ENCODE results near the gene RBBP8NL.

RBBP8NL gene

DNA sequence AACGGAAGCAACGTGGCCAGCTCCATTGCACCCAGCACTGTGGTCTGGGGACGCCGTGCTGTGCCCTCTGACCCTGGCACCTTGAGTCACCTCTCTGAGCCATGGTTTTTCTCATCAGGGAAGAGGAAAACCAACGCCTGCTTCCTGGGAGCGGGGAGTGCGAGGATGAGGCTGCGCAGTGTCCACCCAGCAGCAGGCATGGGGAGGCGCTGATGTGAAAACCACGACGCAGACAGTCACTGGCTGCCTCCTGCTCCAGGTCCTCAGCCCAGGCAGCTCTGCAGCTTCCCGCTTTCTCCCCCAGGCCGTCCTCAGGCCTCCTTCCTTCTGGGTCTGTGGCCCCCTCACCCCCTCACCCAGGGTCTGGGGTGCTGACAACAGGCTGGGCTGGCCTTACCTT lies 34.5 kb upstream of the RBBP8NL start:
- no peak for DNase-seq (ENCODE audit: low read depth in 2 of 2)

DNA sequence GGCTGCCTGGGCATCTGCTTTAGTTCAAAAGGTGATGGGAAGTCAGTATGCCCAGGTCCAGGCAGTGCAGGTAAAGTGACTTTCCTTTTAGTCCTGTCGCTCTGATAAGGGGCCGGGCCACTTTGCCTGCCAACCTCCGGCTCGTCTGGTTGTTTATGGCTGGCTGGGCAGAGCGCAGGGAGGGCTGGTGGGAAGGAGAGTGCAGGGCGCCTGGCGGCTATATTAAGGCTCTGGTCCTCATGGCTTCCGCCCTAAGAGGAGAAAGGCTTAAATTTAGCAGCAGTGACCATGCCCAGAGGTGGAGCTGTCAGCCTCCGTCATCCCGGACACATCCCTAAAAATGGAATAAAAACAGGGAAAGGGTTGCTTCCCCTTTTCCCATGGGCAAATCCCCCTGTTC lies 33.8 kb upstream of the RBBP8NL start:
- no peak for DNase-seq (ENCODE audit: low read depth in 2 of 2)

- DNase-seq (ENCODE audit: low read depth in 2 of 2): no peak
Measured at GRCh38 chr20:62460678-62461077, 33.3 kb upstream of the RBBP8NL start.

DNA sequence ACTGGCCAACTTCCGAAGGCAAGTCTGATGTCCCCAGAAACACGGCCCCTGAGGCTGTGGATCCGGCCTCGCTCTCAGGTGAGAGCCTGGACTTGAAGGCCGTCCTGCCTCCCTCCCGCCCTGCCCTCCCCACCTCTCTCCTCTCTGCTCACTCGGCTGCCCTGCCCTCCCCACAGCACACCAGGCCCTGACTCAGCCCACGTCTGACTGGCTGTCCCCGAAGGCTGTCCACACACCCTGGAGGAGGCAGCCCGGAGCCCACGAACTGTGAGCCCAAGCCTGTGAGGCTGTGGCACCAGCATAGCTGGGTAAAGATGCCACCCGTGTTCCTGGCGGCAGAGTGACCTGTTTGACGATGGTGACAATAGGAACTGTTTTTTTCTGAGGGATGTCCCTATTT lies 32.1 kb upstream of the RBBP8NL start:
- DNase-seq (ENCODE audit: low read depth in 2 of 2): no peak

DNA sequence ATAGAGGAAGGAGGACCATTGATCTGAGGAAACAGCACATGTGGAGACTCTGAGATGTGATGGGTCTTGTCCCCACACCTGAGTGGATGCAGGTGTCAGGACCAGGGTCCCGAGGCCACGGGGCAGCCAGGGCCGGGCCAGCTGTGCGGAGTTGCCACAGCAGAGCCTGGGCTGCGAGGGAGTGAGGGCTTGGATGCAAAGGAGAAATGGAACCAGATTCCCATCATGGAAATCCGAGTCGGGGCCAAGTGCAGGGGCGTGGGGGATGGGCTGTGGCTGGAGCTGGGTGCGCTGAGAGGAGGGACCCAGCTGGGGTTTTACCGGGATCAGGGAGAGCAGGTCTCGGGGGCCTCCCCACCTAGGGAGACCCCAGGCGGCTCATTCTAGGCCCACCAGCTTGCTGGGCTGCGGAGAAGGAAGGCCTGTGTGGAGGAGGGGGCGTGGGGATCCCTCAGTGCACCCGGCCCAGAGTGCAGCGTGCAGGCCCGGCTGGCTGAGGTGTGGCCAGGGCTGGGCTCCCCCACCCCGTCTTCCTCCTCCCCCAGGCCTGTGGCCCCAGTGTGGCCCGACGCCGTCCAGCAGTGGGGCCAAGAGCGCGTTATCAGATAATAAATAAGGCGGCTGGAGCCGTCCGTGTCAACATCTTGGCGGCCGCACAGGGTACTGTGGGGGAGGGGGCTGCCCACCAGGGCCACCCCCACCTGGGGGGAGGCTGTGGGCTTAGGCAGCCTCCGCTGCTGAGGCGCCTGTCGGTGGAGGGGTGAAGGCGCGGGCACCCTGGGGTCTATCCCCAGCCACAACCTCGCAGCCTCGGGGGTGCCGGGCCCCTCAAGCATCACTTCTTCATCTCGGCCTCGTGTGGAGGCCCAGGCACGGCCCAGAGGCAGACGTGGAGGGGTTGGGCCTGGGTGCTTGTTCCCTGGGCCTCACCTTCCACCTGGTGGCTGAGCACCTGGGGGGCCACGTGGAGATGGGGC lies 31.2 kb upstream of the RBBP8NL start:
- DNase-seq (ENCODE audit: low read depth in 2 of 2): no peak

- DNase-seq (ENCODE audit: low read depth in 2 of 2): no peak
Measured at GRCh38 chr20:62457831-62458230, 30.5 kb upstream of the RBBP8NL start.

- DNase-seq (ENCODE audit: low read depth in 2 of 2): no peak
Measured at GRCh38 chr20:62457098-62457497, 29.8 kb upstream of the RBBP8NL start.

DNA sequence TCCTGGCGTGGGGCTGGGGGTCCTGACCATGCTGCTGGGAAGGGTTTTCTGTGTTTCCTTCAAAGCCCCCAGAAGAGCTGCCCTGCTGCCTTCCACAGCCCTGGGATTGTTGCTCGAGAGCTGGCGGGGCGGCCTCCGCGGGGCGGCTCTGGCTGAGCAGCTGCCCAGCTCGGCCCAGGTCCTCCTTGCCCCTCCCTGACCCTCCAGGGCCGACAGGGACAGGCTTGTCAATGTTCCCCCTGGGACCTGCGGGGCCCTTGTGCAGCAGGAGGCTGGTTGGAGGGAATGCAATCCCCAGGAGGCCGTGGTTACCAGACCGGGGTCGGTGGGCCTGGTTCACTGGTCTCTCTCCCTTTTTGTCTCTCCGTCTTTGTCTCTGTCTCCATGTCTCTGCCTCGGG lies 28.6 kb upstream of the RBBP8NL start:
- no peak for DNase-seq (ENCODE audit: low read depth in 2 of 2)

GRCh38 chr20:62454904-62455636 lies 27.7 kb upstream of the RBBP8NL start:
- no peak for DNase-seq (ENCODE audit: low read depth in 2 of 2)

DNA sequence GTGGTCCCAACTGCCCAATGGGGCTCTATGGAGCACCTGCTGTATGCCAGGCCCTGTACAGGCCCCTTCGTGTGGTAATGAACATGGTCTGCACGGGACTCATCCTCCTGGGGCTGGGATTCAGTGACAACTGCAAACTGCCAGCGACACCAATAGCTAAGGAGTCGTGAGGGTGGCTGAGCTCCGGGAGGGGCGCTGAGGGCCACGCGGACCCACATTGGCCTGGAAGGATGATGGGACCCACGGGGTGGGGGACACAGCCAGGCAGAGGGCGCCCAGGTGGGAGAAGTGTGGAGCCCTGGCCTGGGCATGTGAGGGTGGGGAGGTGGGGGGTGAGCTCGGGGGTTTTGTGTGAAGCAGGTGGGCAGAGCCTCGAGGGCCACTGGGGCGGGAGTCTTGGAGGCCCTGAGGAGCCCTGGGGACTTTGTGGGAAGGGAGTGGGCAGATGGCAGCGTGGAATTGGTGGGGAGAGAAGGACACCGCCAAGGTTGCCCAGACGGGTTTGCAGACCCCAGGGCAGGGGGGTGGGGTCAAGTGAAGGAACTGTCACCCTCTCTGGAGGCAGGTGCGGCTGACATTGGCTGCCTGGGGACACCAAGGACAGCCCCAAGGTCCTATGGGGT lies 26.0 kb upstream of the RBBP8NL start:
- DNase-seq (ENCODE audit: low read depth in 2 of 2): no peak

DNA sequence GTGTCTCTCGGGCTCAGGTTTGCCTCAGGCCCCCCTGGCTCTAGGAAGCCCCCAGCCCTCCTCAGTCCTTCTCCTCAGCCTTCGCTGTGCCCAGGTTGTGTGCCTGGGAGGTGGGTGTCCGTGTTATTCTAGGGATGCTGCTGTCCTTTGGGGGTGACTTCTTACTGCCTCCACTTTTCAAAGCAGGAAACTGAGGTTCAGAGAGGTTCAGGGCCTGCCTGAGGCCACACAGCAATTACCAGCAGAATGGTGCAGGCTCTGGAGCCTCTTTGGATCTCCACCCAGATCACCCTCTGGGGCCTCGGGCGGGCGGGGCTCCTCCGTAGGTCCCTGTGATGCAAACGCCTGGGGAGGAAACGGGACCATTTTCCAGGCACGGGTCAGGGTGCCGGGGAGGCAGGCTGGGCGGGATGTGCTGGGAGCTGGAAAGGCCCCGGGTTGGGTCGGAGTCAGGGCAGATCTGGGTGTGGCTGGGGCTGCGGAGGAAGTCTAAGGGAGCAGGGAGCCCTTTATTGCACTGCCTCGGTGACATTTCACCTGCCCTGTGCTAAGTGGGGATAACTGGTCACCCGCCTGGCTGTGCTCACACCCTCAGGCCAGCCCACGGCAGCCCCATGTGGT lies 25.2 kb upstream of the RBBP8NL start:
- no peak for DNase-seq (ENCODE audit: low read depth in 2 of 2)

- no peak for DNase-seq (ENCODE audit: low read depth in 2 of 2)
Measured at GRCh38 chr20:62451970-62452369, 24.6 kb upstream of the RBBP8NL start.

DNA sequence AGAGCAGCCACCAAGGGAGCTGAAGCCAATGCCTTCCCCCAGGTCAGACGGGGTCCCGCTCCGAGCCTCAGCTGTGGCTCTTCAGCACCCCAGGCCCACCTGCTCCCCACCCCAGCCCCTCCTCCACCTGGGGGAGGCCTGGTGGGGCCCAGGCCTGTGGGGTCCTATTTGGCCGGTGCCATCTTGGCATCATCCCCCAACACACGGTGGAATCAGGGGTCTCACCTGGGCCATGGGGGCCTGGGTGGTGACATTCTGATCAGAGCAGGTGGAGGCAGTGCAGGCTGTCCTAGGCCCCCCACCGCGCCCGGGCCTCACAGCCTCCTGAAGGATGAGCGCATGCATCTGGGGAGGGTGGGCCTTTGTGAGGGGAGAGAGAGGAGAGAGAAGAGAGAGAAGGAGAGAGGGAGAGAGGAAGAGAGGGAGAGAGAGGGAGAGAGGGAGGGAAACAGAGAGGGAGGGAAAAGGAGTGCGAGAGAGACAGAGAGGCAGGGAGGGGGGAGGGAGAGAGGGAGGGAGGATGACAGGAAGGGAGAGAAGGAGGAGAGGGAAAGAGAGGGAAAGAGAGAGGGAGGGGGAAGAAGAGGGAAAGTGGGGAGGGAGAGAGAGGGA lies 23.9 kb upstream of the RBBP8NL start:
- DNase-seq (ENCODE audit: low read depth in 2 of 2): no peak

DNA sequence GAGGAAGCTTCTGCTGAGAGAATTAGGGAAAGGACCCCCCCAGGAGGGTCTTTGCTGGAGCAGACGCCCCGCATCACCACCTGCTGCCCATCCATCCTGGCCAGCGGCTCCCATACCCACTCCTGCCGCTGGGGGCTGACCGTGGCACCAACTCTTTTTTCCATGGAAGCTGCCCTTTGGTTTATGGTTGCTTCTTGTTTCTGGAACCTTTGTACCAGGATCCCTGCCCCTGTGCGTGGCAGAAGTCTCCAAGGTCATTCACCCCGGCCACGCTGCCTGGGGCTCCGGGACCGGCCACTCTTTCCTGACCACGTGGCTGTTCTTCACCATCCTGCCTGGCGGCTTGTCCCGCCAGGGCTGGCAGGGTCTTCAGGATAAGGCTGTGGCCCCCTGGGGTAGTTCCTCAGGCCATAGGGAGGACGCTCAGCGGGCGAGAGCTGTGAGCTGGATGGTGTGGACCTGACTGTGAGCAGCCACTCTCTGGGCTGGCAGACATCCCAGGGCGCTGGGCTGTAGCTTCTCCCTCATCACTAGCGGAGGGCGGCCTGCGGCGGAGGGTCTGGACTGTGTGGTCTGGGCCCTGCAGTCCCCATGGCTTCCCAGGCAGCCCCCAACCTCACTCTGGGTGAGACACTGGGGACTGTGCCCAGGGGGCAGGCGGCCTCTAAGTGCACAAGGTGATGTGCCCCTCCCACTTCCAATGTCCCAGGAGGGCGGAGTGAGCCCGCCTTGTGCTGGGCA lies 22.8 kb upstream of the RBBP8NL start:
- DNase-seq (ENCODE audit: low read depth in 2 of 2): no peak

DNA sequence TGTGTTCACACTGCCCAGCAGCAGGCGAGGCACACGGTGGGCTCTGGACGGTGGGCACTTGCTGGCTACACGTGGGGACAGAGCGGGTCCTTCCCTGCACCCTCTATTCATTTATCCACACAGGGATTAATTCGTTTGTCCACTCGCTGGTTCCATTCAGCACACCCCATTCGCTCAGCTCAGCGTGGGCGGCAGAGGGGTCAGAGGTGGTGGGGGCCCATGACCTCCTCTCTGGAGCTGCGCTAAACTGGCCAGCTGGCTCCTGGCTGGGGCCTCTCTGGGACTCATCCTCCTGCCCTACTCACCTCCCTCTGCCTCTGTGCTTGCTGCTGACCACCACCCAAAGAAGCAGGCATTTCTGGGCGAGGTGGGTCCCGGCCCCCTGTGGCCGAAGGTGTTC lies 21.4 kb upstream of the RBBP8NL start:
- DNase-seq (ENCODE audit: low read depth in 2 of 2): no peak

DNA sequence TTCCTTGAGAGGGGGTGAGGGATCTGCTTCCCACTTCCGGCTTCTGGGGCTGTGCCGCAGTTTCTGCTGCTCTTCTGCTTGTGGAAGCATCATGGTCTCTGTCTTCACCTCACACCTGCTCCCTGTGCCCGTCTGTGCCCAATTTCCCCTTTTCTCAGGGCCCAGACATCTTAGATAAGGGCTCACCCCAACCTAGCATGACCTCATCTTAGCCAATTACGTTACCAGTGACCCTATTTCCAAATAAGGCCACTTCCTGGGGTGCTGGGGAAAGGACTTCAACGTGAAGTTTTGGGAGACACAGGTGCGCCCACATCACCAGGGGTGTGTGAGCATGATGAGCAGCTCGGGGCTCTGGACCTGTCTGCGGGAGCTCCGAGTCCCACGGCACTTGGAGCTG lies 20.7 kb upstream of the RBBP8NL start:
- no peak for DNase-seq (ENCODE audit: low read depth in 2 of 2)

GRCh38 chr20:62446888-62447869 lies 19.8 kb upstream of the RBBP8NL start:
- DNase-seq (ENCODE audit: low read depth in 2 of 2): no peak

DNA sequence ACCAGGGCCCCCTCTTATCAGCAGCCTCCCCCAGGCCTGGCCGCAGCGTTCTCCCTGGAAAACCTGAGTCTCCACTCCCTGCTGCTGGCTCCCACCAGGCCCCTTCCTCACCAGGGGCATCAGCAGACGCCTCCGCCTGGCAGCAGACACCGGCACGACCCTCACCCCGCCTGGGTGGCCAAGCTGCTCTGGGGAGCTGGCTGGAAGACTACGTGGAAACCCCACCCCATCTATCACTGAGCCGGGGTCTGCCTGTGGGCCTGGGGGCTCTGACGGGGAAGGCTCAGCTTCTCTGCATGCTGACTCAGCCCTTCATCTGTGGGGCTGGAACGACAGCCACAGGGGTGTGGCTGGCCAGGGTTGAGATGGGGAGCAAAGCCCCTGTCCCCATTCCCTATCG lies 19.1 kb upstream of the RBBP8NL start:
- DNase-seq (ENCODE audit: low read depth in 2 of 2): no peak

DNA sequence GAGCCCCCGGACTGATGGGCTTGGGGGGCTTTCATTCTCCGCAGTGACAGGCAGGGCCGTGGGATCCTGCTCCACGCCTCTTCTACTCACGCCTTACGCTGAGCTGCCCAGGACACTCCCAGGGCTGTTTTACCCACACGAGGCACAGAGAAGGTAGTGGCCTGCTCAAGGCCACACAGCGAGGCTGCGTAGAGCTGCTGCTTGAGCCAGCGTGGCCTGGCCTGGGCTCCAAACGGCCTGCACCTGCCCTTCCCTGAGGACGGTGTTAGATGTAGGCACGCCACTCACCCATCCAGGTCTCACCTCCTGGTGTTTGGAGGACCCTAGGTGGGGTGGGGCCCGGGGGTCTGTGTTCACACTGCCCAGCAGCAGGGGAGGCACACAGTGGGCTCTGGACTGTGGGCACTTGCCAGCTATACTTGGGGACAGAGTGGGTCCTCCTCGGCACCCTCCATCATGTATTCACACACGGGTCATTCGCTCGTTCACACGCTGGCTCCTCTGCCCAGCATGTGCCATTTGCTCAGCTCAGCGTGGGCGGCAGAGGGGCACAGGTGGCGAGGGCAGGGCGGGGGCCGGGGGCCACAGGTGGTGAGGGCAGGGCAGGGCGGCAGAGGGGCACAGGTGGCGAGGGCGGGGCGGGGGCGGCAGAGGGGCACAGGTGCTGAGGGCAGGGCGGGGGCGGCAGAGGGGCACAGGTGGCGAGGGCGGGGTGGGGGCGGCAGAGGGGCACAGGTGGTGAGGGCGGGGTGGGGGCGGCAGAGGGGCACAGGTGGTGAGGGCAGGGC lies 18.4 kb upstream of the RBBP8NL start:
- DNase-seq (ENCODE audit: low read depth in 2 of 2): no peak
